ENCODE data around the gene LSM14A. TPM values are rescaled to one million over a fixed set of nuclear protein-coding genes. Genes with fewer than 3 reads are reported as not detected.

LSM14A gene
- total and polyA plus RNA-seq, 2 of the 13 experiments (the other 11 are each of a cell fraction or from before 2014, with no cell fraction given): 77.0 to 83.6 TPM

DNA sequence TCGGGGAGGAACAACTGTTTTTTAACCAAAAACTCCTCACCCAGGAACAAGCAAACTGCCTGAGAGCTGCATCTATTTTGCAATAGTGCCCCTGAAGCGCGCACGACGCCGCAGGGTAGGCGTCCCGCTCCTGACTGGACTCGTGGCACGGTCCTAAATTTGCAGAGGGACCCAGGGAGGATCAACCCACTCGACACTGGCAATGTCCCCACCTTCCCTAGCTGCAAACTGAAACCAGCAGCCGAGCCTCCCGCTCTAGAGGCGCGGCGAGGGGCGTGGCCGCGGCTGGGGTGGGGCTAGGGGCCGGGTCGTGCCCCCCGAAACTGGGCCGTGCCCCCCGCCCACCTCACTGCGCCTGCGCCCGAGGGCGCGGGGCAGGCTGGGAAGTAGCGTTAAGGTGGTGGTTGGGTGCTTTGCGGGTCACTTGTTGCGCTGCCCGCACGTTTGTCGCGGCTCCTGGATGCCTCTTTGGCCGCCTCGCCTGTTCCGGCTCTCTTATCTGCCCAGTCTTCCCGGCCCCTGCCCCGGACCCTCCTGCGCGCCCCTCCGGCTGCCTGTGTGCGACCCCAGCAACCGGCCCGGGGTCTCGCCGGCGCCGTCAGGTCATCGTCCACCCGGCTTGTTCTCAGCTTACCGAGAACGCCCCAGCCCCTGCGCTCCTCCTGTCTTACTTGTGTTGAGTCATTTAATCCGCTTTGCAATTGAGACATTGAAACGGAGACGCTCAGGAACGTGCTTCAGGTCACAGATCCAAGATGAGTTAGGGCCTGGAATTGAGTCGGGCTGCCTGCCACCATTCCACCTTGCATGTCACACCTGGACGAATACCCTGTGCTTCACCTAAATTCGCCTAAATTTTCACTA, 37.9 kb upstream of the LSM14A start (continued):
- TF ChIP-seq, protein P1, sequence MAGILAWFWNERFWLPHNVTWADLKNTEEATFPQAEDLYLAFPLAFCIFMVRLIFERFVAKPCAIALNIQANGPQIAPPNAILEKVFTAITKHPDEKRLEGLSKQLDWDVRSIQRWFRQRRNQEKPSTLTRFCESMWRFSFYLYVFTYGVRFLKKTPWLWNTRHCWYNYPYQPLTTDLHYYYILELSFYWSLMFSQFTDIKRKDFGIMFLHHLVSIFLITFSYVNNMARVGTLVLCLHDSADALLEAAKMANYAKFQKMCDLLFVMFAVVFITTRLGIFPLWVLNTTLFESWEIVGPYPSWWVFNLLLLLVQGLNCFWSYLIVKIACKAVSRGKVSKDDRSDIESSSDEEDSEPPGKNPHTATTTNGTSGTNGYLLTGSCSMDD (CRISPR knock-in tag; IDR thresholded peaks at IDR 0.05): no peak
- TF ChIP-seq ZNF589 (CRISPR knock-in tag; conservative IDR thresholded peaks at IDR 0.05) (peak; percentile 42; the same call in 1 of the 2 replicates), ZNF775 (CRISPR knock-in tag; IDR thresholded peaks at IDR 0.05; ENCODE audit: borderline replicate concordance) (no peak), CCAR2 (optimal IDR thresholded peaks at IDR 0.05; ENCODE audit: low read depth, low read length) (no peak), ZFP90 (CRISPR knock-in tag; IDR thresholded peaks at IDR 0.05; ENCODE audit: borderline replicate concordance) (peak; percentile 55; the same call in 1 of the 2 replicates), ATM (IDR thresholded peaks at IDR 0.05; ENCODE audit: borderline replicate concordance) (no peak), SALL1 (CRISPR knock-in tag; IDR thresholded peaks at IDR 0.05) (peak; percentile 65), ZNF225 (CRISPR knock-in tag; IDR thresholded peaks at IDR 0.05) (no peak), ESRRA (CRISPR knock-in tag; IDR thresholded peaks at IDR 0.05; ENCODE audit: low read depth) (0 out of 2 replicates have a peak, but pooled peaks have one; percentile 32), ZNF337 (CRISPR knock-in tag; IDR thresholded peaks at IDR 0.05; ENCODE audit: borderline replicate concordance, low read depth) (no peak), ZNF746 (CRISPR knock-in tag; IDR thresholded peaks at IDR 0.05) (no peak; the same call in 1 of the 2 replicates), SATB2 (CRISPR knock-in tag; IDR thresholded peaks at IDR 0.05) (no peak), MYC (CRISPR knock-in tag; IDR thresholded peaks at IDR 0.05; ENCODE audit: borderline replicate concordance) (peak; percentile 54; the same call in 1 of the 2 replicates), ZSCAN29 (CRISPR knock-in tag; conservative IDR thresholded peaks at IDR 0.05) (no peak), HMGXB4 (CRISPR knock-in tag; IDR thresholded peaks at IDR 0.05; ENCODE audit: borderline replicate concordance in 1 of 2, low read depth in 1 of 2) (peak; percentile 54 to 56; a peak in 3 of 4 replicates), SNAPC2 (CRISPR knock-in tag; IDR thresholded peaks at IDR 0.05) (0 out of 2 replicates have a peak, but pooled peaks have one; percentile 49), AGO2 (optimal IDR thresholded peaks at IDR 0.05; ENCODE audit: low read depth, low read length) (peak; percentile 44), KLF12 (CRISPR knock-in tag; IDR thresholded peaks at IDR 0.05; ENCODE audit: borderline replicate concordance) (peak; percentile 92), ZNF772 (CRISPR knock-in tag; IDR thresholded peaks at IDR 0.05) (peak; percentile 77; the same call in 1 of the 2 replicates), ZNF605 (CRISPR knock-in tag; IDR thresholded peaks at IDR 0.05) (peak; percentile 57; the same call in 1 of the 2 replicates), ZNF780A (CRISPR knock-in tag; IDR thresholded peaks at IDR 0.05) (no peak), ARNTL (CRISPR knock-in tag; IDR thresholded peaks at IDR 0.05) (peak; percentile 83), ATF1 (CRISPR knock-in tag; IDR thresholded peaks at IDR 0.05) (no peak), HES4 (CRISPR knock-in tag; IDR thresholded peaks at IDR 0.05; ENCODE audit: borderline replicate concordance) (no peak), ZNF777 (CRISPR knock-in tag; IDR thresholded peaks at IDR 0.05) (peak; percentile 74), ZNF558 (CRISPR knock-in tag; IDR thresholded peaks at IDR 0.05; ENCODE audit: borderline replicate concordance) (no peak; the same call in 1 of the 2 replicates), ZNF20 (CRISPR knock-in tag; IDR thresholded peaks at IDR 0.05) (no peak), ZNF430 (CRISPR knock-in tag; IDR thresholded peaks at IDR 0.05) (peak; percentile 89), ZNF678 (CRISPR knock-in tag; IDR thresholded peaks at IDR 0.05) (0 out of 2 replicates have a peak, but pooled peaks have one; percentile 53)
